Stimulated activated CD4-positive, alpha-beta T cell treated with anti-CD3 and anti-CD28 coated beads, Interleukin-2, amount 100 ng/mL, for 48 hours (primary cell): ENCODE measurements around the gene HRH2.
"Not testable (repeated sequence)": the region's sequence is repeated elsewhere in the genome, so short reads cannot be mapped to it uniquely, and the experiment has no call there.

Source experiments
- DNase-seq, 2 donors: peaks; one replicate each; pipeline ENCODE4 v3.0.0-alpha.2; 2020

Gene HRH2

DNA sequence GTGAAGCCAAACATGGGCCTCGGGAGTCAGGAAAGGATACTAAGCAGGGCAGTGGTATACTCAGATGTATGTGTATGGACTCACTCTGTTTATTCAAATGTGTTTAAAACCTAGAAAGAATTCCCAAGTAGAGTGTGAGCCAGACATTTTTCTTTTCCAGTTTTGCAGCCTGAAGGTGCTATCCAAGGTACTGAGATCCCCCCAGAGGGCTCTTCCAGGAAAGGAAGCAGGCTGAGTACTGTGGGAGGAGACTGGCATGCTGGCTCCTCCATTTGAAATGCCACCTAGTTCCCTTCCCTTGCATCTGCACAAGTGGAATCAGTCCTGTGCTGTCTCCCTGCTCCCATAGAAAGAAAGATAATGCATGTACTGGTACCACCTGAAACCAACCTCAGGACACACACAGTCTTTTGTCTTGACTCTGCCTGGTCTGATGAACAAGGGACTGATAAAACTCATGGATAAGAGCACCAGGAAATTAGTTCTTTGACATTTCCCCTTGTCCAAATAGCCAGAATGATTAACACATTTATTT is 85.9 kb downstream of the HRH2 start:
- no peak for DNase-seq

DNA sequence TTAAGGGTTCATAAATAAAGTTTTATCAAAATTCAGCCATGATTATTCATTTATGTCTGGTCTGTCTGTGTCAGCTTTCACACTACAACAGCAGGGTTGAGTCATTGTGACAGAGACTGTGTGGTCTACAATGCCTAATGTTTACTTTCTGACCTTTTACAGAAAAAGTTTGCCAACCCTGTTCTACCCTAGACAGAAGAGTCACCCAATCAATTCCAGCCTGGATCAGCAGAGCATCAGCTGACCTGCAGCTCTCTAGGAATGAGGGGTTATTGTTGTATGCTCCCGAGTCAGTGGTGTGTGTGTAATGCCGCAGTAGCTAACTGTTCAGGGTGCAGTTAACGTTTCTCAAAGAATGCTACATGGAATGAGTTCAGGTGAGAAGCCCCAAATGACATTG is 87.3 kb downstream of the HRH2 start:
- DNase-seq = no peak

DNA sequence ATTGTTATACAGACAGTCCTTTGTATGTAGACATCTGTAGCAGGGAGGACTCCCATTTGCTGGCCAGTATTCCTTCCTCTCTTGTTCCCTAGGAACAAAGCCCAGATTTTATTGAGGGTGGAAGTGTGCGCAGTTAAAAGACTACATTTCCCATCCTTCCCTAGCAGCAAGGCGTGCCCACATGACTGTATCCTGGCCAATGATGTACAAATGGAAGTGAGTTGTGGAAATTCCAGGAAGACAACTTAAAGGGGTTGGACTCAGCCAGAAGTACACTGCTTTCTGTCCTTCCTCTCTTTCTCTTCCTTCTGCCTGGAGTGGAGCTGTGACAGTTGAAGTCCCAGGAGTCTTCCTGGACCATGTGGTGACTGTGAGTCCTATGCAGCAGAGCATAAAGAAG is 89.0 kb downstream of the HRH2 start:
- no peak for DNase-seq

GRCh38 chr5:175747539-175748060 is 89.7 kb downstream of the HRH2 start:
- no peak for DNase-seq

- no peak for DNase-seq
Measured at GRCh38 chr5:175748650-175749049, 90.8 kb downstream of the HRH2 start.

GRCh38 chr5:175749591-175749990 is 91.7 kb downstream of the HRH2 start:
- no peak for DNase-seq

GRCh38 chr5:175750511-175750931 is 92.7 kb downstream of the HRH2 start:
- DNase-seq = no peak

GRCh38 chr5:175751369-175751768 is 93.5 kb downstream of the HRH2 start:
- no peak for DNase-seq

DNA sequence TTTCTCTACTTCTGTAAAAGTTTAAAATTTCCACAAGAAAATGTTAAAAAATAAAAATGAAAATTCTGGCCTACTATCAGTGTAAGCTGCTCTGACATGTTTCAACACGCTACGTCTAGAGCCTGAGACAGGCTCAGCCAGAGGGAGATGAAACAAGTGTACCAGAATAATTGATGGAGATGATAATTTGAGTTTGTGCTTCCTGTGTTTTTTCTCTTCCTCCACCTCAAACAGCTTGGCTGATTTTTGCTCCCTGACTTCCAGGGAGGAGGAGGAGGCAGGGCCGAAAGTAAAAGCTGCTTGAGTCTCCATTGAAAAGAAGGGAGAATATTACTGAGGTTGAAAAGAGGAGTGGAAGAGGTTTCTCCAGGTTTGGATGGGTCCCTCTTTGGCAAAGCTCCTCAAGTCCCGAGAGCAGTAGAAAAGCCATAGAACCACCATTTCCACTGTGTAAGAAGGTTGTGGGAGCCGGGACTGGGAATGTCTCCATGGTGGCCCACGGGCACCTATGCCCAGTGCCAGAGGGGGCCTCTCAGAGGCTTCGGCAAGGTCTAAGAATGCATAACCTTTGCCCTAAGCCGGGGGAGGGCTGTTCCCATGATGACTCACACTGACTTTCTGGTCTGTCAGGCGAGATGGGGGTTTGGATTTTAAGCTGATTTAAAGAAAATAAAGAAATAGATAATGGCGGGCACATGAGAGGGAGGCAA is 95.1 kb downstream of the HRH2 start:
- DNase-seq = no peak

DNA sequence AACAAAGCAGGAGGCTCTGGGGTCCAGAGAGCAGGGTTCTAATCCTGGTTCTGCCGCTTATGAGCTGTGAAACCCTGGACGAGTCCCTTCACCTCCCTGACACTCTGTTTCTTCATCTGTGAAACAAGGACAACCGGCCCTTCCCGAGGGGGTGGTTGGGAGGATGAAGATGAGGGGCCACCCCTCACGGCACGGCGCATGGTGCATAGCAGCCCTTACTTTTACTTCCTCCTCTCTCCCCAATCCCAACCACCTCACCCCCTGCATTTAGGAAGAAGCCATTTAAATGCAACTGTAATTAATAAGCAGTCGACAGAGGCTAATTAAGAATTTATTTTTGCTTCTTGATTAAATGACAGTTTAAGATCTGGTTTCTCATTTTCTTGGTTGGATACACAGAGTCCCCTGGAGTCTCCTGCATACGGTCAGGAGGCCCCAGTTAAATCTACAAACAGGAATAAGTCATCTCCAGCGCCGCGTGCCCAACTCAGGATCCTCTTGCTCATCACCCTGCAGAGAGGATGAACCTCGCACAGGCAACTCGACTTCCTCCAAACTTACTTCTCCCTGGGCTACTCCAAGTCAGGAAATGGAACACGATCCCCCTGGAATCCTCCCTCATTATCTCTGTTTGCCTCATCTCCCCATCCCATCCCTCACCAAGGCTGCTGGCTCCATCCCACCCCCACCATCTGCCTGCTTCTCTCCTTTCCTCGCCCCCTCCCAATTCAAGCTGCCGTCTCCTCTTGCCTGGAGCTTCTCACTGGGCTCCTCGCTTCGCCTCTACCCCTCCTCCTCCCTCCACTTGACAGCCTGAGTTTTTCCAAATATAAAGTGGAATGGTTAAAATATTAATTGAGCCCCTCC is 95.9 kb downstream of the HRH2 start:
- no peak for DNase-seq

DNA sequence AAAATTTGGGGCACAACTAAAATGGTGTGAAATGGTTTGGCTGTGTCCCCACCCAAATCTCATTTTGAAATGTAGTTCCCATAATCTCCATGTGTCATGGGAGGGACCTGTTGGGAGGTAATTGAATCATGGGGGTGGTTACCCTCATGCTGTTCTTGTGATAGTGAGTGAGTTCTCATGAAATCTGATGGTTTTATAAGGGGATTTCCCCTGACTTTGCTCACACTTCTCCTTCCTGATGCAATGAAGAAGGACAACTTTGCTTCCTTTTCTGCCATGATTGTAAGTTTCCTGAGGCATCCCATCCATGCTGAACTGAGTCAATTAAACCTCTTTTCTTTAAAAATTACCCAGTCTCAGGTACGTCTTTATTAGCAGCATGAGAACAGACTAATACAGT is 102.1 kb downstream of the HRH2 start:
- not testable (repeated sequence) for DNase-seq
